Colonic mucosa (tissue), 4 donors: ENCODE data around the gene MBD3. TPM values are rescaled to one million over a fixed set of nuclear protein-coding genes. Genes with fewer than 3 reads are reported as not detected.
A peak's percentile ranks its signal among the peaks of the same experiment; 100 is the strongest.

Source experiments
- DNase-seq: peaks from one replicate; pipeline ENCODE4 v3.0.0-alpha.2; 2020
- H3K27ac ChIP-seq: fragments of 200-600 bp; one replicate; pipeline ENCODE4 v1.8.0; 2021
- H3K27me3 ChIP-seq: fragments of 200-600 bp; one replicate; pipeline ENCODE4 v1.8.0; 2021
- H3K36me3 ChIP-seq: fragments of 200-600 bp; one replicate; pipeline ENCODE4 v1.8.0; 2021
- H3K4me1 ChIP-seq: fragments of 200-600 bp; one replicate; pipeline ENCODE4 v1.8.0; 2021; ENCODE audit warnings: mild to moderate bottlenecking
- H3K4me3 ChIP-seq: fragments of 200-600 bp; one replicate; pipeline ENCODE4 v1.8.0; 2021
- H3K9ac ChIP-seq, 2 donors: one replicate each; pipeline ENCODE4 v1.7.0; 2013; ENCODE audit warnings: control low read depth in 2 of 2, low read depth in 2 of 2, low read length in 2 of 2
- H3K9me3 ChIP-seq: fragments of 200-600 bp; one replicate; pipeline ENCODE4 v1.8.0; 2021
- intact Hi-C: fragments of 100-400 bp; cut with DNase I; formaldehyde crosslinking; loops from one replicate; pipeline ENCODE4 v1.14.1; 2022
- total RNA-seq, 2 donors: library from RNA; stranded (reverse); fragmentation: NEBNext Ultra II Directional in 1 of 2; extraction: Animal tissue kit (Norgen Biotek cat#: 25700) in 1 of 2; gene quantifications; one replicate each; pipeline ENCODE4 v1.2.1, GENCODE V29; 2021
- TF ChIP-seq, protein P1 (sequence below): fragments of 200-600 bp; IDR thresholded peaks from one replicate; pipeline ENCODE4 v1.8.0; 2022; ENCODE audit warnings: antibody characterized with exemption, mild to moderate bottlenecking
- donor health status: healthy.
- donor health status: DM: no; HTN: no; CAD: no.
- donor health status: DM: no; HTN: no; CAD: no.

MBD3 gene
- total RNA-seq, 2 donors from 2014 or later, result 44.9 to 109 TPM

DNA sequence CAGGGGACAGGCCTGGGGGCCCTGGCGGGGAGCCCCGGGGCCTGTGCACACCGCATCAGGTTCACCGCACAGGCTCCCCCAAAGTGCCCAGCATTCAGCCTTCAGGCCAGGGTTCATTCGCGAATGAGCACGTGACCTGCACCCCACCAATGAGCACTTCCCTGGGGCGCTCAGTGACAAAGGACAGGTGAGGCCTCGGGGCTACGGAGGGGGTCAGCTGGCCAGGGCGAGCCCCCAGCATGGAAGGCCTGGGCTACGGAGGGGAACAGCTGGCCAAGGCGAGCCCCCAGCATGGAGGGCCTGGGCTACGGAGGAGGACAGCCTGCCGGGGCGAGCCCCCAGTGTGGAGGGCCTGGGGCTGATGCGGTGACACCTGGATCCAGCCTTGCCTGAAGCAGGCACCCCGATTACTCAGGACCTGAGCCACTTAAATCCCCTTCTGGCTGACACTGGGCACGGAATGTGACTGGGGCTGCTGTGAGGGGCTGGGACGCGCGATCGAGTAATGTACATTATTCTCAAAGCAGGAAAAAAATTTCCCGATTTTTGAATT lies 36.7 kb upstream of the MBD3 start:
- Histone ChIP-seq H3K27ac (no peak overlapping the region), H3K4me3 (no peak overlapping the region), H3K4me1 (peaks cover 5% of the 10 kb centered on the region), H3K36me3 (no peaks in the 10 kb centered on the region), H3K9ac (no peak overlapping the region), H3K9me3 (no peaks in the 10 kb centered on the region), H3K27me3 (no peaks in the 10 kb centered on the region)
- TF ChIP-seq, protein P1, sequence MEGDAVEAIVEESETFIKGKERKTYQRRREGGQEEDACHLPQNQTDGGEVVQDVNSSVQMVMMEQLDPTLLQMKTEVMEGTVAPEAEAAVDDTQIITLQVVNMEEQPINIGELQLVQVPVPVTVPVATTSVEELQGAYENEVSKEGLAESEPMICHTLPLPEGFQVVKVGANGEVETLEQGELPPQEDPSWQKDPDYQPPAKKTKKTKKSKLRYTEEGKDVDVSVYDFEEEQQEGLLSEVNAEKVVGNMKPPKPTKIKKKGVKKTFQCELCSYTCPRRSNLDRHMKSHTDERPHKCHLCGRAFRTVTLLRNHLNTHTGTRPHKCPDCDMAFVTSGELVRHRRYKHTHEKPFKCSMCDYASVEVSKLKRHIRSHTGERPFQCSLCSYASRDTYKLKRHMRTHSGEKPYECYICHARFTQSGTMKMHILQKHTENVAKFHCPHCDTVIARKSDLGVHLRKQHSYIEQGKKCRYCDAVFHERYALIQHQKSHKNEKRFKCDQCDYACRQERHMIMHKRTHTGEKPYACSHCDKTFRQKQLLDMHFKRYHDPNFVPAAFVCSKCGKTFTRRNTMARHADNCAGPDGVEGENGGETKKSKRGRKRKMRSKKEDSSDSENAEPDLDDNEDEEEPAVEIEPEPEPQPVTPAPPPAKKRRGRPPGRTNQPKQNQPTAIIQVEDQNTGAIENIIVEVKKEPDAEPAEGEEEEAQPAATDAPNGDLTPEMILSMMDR, result no peak
- DNase-seq, result no peak
- intact Hi-C loops, result no loop called here

DNA sequence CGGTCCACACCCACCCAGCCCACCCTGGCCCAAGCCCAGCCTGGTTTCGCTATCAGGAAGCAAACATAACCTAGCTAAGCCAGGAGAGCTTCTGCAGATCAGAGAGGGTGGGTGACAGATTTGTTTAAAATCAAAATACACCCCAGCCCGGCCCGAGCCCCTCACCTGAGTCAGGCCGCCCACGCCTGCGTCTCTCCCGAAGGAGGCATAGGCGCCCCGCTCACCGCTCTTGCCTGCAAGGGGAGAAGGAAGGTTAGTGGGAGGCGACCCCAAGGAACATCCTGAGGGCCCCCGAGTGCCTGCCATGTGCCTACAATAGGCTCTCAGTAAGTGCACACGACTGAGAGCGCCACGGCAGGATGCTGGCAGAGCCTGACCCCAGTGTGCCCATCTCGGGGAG lies 34.5 kb upstream of the MBD3 start:
- intact Hi-C loops, result no loop called here
- no peaks in the 10 kb centered on the region for H3K4me1 ChIP-seq
- H3K27ac ChIP-seq, result no peak overlapping the region
- H3K27me3 ChIP-seq, result no peaks in the 10 kb centered on the region
- no peak overlapping the region for H3K9ac ChIP-seq
- no peak for DNase-seq
- TF ChIP-seq, protein P1, result no peak
- H3K36me3 ChIP-seq, result no peaks in the 10 kb centered on the region
- H3K4me3 ChIP-seq, result no peak overlapping the region
- no peaks in the 10 kb centered on the region for H3K9me3 ChIP-seq

DNA sequence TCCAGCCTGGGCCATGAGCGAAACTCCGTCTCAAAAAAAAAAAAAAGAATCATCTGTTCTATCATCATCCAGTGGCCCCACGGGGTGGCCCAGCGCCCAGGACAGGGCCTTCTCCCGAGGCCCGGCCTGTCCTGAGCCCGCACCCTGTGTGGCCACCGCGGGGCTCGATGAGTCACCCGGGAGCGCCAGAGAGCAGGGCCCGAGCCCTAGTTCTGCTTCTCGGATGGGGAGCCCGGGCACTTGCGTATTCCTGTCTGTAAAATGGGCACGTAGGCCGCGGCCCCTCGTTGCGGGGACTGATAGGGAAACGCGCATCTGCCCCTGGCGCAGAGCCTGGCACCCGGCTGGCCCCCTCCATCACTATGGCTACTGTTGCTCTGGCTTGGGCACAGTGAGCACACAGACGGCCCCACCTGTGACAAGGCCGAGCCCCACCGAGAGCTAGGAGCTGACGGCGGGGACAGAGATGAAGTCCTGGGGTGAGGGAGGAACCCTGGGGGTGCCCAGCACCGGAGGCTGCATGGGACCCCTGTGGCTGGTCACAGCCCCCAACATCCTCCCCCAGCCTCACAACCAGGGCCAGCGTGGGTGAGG lies 33.8 kb upstream of the MBD3 start:
- intact Hi-C loops, result no loop called here
- DNase-seq, result no peak
- no peaks in the 10 kb centered on the region for H3K36me3 ChIP-seq

DNA sequence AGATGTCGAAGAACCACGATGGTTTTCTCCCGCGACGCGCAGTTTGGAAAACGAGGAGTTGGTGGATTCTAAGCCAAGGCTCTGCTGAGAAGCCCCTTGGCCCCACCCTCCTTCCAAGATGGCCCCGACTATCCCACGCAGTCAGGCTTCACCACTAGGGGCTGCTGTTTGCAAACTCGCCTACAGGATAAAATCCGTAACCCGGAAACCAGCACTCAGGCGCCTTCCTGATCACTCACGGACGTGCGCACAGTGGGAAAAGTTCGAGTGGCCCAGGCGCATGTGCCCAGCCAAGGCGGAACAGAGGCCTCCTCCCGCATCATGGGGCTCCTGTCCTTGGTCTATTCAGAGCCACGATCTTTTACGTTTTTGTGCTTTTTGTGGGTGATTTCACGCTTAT lies 31.8 kb upstream of the MBD3 start:
- no peaks in the 10 kb centered on the region for H3K36me3 ChIP-seq
- H3K9me3 ChIP-seq, result no peaks in the 10 kb centered on the region
- no peaks in the 10 kb centered on the region for H3K27me3 ChIP-seq
- intact Hi-C loops, result loop anchor here (5.0 kb wide), 1 partner anchor 38 kb away; no protein-coding TSS in a partner anchor
- no peak overlapping the region for H3K4me3 ChIP-seq
- peak; percentile 52 for DNase-seq
- no peaks in the 10 kb centered on the region for H3K4me1 ChIP-seq
- no peak overlapping the region for H3K27ac ChIP-seq
- TF ChIP-seq, protein P1, result peak; percentile 49
- H3K9ac ChIP-seq, result no peak overlapping the region

More for the DNA sequence above, 33.8 kb upstream of the MBD3 start:
- H3K9ac ChIP-seq, result no peak overlapping the region
- TF ChIP-seq, protein P1, result no peak
- H3K27me3 ChIP-seq, result no peaks in the 10 kb centered on the region
- no peaks in the 10 kb centered on the region for H3K4me1 ChIP-seq
- H3K9me3 ChIP-seq, result no peaks in the 10 kb centered on the region
- no peak overlapping the region for H3K27ac ChIP-seq
- no peak overlapping the region for H3K4me3 ChIP-seq

DNA sequence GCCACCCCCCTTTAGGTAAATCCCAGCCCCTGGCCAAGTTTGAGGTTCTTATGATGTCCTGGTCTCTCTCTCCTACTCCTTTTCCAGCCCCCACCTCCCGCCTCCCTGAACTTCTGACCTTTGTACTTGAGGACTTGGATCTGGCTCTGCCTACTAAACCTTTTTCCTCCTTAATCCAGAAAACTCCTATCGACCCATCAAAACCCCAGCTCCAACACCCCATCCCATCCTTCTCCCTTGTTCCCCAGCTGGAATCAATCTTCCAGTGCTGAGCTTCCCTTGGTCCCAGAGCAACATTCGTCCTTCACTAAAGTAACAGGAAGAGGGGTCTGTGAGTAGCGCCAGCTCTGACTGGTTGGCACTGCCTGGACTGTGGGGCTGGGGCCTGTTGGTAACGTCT lies 29.9 kb upstream of the MBD3 start:
- no peak overlapping the region for H3K4me3 ChIP-seq
- no peaks in the 10 kb centered on the region for H3K27me3 ChIP-seq
- H3K27ac ChIP-seq, result no peak overlapping the region
- TF ChIP-seq, protein P1, result no peak
- DNase-seq, result no peak
- H3K9ac ChIP-seq, result no peak overlapping the region
- H3K4me1 ChIP-seq, result no peaks in the 10 kb centered on the region
- no peaks in the 10 kb centered on the region for H3K9me3 ChIP-seq
- intact Hi-C loops, result loop anchor here (5.0 kb wide), 1 partner anchor 40 kb away; no protein-coding TSS in a partner anchor
- no peaks in the 10 kb centered on the region for H3K36me3 ChIP-seq
